ENCODE data around the gene B3GNT2.
"Not testable (repeated sequence)": the region's sequence is repeated elsewhere in the genome, so short reads cannot be mapped to it uniquely, and the experiment has no call there.

Gene B3GNT2, protein sequence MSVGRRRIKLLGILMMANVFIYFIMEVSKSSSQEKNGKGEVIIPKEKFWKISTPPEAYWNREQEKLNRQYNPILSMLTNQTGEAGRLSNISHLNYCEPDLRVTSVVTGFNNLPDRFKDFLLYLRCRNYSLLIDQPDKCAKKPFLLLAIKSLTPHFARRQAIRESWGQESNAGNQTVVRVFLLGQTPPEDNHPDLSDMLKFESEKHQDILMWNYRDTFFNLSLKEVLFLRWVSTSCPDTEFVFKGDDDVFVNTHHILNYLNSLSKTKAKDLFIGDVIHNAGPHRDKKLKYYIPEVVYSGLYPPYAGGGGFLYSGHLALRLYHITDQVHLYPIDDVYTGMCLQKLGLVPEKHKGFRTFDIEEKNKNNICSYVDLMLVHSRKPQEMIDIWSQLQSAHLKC

DNA sequence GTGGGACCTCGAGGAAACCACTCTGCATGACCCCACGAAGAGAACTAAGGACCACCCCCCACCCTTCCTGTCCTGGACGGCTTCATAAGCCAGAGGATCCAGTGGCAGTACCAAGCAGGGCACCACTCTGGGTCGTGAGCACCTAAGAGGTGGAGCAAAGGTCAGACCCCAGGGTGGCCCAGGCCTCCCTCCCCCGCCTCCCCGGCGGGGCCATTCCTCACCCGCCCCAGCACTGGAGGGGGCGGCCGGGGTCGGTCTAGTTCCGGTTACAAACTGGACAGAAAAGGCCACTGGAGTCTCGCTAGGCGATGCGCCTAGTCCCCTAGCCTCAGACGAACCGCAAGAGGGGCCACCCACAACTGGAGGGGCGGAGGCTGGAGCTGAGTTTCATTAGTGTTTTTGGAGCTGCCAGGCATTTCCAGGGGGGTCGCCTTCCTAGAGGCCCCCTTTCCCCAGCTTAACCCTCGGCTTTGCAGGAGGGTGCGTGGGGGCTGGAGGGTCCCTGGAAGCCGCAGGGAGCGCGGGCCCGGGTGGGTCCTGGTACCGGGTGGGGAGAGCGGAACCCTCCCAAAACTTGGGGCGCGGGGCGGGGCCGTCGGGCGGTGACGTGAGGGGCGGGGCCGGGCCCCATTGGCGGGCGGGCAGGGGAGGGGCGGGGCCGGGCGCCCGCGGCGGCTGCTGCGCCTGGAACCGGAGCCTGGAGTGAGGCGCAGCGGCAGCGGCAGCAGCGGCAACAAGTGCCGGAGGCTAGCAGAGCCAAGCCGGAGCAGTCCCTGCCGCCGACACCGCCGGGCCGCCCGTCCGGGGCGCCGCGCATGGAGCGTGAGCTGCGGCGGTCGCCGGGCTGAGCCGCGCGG is at the start of gene B3GNT2:
Gene B3GNT2, plus strand, starts transcription at position 695 of the 857 bp plus-strand sequence. CDS start 26,106 bp downstream, outside the sequence.
- peak; percentile 82 to 87 for DNase-seq

DNA sequence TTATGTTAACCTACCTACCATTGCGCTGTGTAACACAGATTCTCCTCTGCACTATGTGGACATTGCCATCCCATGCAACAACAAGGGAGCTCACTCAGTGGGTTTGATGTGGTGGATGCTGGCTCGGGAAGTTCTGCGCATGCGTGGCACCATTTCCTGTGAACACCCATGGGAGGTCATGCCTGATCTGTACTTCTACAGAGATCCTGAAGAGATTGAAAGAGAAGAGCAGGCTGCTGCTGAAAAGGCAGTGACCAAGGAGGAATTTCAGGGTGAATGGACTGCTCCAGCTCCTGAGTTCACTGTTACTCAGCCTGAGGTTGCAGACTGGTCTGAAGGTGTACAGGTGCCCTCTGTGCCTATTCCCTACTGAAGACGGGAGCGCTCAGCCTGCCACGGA is 49.1 kb upstream of the B3GNT2 start:
- DNase-seq: peak in 1 of 2 donors; percentile 11

GRCh38 chr2:62147610-62148301 is 48.2 kb upstream of the B3GNT2 start:
- DNase-seq: no peak

DNA sequence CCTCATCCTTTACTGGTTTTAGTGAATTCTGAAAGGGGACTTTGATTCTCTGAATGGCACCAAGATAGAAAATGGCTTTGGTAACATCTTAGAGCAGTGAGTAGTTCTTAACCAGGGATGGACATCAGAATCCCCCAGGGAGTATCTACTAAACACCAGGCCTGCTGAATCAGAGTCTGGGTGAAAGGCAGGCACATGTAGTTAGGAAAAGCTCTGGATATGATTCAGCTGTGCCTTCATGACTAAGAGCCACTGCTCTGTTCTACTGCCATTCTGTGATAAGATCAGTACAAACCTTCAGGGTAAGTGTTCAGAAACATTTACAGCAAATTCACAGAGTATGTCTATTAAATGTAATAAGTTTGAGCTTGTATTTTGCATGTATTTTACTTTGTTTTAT is 46.2 kb upstream of the B3GNT2 start:
- no peak for DNase-seq

DNA sequence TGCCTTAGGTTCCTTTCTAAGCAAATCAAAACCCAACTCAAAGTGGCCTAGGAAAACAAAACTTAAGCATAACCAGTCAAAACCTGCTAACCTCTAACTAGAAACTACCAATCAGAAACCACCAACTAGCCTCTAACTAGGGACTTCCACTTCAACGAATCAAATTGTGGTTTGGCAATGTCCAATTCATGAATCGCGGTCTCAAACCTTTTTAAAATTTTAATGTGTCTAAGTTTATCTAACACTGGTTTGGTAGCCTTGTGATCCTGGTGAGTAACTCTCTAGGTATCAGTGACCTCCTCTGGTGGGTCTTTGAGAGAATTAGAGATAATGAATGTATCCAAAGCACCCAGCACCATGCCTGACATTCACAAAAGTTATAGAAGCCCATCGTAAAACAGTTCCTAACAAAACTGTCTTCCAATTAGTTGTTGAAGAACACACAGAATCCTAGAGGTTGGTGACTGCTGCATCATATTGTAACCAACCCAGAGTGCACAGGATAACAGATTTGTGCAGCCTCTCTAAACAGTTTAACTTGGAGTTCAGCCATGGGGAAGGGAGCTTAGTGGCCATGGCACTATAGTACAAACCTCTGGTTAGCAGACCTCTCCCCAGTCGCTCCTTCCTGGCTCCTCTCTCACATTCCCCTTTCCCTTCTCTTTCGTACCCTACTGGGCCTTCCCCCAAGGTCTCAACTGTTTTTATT is 45.2 kb upstream of the B3GNT2 start:
- no peak for DNase-seq

DNA sequence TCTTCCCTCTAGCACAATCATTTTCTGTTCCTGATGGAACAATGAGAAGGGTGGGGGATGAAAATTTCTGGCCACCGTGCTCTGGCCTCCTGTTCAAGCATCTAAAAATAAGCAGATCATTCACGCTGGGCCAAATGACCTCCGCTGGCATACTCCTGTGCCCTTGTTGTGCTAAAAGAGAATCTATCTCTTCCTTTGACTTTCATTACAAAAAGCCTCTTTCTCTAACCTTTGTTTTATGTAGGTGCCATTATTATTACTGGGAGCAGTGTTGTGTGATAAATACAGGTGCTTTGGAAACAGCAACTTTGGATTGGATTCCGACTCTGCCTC is 44.6 kb upstream of the B3GNT2 start:
- no peak for DNase-seq

DNA sequence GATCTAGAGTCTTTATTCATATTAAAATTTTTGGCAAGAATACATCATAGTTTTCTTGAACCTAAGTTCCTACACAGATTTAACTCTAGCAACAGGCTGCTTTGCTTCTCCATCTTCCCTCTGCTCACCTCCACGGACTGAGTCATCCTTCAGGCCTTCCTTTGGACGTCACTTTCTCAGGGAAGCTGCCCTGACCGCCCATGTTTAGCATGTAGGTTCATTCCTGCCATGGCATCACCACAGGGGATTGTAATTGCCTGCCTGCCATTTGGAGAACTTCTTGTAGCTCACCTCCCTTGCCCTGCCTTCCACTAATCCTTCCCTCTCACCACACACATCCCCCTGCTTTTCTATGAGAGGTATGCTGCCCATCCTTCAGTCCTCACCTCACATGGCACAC is 43.9 kb upstream of the B3GNT2 start:
- DNase-seq: no peak

GRCh38 chr2:62156861-62157496 is 38.9 kb upstream of the B3GNT2 start:
- DNase-seq: no peak

GRCh38 chr2:62158444-62159121 is 37.3 kb upstream of the B3GNT2 start:
- no peak for DNase-seq

DNA sequence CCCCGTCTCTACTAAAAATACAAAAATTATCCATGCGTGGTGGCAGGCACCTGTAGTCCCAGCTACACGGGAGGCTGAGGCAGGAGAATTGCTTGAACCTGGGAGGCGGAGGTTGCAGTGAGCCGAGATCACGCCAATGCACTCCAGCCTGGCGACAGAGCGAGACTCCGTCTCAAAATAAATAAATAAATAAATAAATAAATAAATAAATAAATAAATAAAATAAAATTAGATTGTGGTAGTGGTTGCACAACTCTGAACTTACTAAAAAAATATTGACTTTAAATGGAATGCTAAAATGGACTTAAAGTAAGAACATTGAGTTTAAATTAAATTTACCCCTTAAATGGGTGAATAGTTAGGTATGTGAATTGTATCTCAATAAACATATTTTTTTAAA is 35.2 kb upstream of the B3GNT2 start:
- not testable (repeated sequence) for DNase-seq

- DNase-seq: no peak
These were observed 32.6 kb upstream of the B3GNT2 start for GRCh38 chr2:62163106-62163831.

- DNase-seq: no peak
These were observed 32.1 kb upstream of the B3GNT2 start for GRCh38 chr2:62163834-62164233.

DNA sequence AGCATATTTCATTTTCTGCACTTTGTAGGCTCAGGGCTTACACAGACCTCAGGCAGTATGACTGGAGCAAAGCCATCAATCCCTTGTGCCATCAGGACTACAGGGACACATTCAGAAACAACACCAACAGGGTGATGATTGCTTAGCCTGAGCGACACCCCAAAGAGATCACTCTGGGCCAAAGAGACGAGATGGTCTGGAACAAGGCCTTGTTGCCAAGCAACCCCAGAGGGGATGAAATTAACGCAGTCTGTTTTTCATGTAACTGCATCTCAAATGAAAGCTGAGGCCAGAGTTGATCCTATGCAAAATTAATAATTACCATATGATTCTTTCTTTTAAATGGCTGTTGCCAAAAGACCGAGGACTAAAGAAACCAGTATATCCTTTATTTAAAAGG is 20.2 kb upstream of the B3GNT2 start:
- no peak for DNase-seq

GRCh38 chr2:62176801-62177200 is 19.1 kb upstream of the B3GNT2 start:
- no peak for DNase-seq

GRCh38 chr2:62177392-62178049 is 18.4 kb upstream of the B3GNT2 start:
- no peak for DNase-seq

GRCh38 chr2:62178741-62179271 is 17.1 kb upstream of the B3GNT2 start:
- no peak for DNase-seq

GRCh38 chr2:62180975-62181374 is 14.9 kb upstream of the B3GNT2 start:
- DNase-seq: no peak

GRCh38 chr2:62181843-62182242 is 14.1 kb upstream of the B3GNT2 start:
- DNase-seq: no peak

DNA sequence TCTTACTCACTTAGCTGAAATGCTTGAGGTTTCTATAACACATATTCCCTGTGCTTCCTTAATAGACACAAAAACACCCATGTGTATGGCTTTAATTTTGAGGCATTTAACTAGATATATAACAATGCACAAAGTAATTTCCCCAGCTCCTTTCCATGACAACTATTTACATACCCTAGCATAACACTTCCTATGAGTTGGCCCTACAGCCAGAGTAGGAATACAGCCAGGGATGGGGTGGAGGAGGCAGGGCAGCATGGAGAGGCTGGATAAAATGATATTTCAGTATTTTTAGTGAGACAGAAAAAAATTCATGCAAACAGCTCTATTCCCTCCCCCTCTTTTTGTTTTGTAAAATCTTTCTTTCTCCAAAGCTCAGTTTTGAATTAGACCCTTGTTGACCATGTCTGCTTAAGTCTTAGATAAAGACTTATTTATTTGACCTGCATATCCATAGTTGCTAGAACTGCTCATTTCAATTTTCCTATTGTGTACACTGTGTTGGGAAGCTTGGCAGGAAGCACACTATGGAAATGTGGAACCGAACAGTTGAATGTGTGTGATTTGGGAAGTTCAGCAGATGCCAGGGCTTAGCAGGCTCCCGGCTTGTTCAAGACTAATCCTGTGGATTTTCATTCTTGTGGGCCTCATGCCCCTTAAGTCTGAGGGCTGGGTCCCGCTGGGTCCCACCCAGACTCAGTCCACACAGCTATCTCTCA is 11.2 kb upstream of the B3GNT2 start:
- DNase-seq: no peak
